Stimulated activated CD4-positive, alpha-beta T cell treated with anti-CD3 and anti-CD28 coated beads, Interleukin-1b, Interleukin-23, amount 100 ng/mL, for 24 hours (primary cell): Measurements from ENCODE around the gene SH3YL1.

Source experiments
- DNase-seq, 4 experiments: peaks; one replicate each; pipeline ENCODE4 v3.0.0-alpha.2; 2020; ENCODE audit warnings: low read depth in 4 of 4, low spot score in 1 of 4

The SH3YL1 gene

DNA sequence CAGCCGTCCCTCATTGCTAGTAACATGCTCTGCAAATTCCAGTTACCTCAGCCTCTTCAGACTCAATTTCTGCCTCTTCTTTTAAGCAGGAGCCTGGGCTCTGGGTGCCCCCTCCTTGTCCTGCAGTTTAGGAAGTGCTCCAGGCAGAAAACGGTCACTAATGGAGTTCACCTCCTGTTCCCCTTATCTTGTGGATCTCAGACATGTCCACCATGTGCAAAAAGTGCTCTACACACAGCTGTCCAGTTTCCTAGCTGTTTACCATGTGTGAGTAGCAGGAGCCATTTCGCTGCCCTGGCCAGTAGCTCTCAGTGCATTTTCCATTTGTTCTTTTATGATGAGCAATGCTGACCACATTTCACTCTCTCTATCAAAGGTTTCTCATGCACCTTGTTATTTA, 4.9 kb downstream of the SH3YL1 start:
- no peak for DNase-seq

GRCh38 chr2:257842-258241, 6.0 kb downstream of the SH3YL1 start:
- no peak for DNase-seq

- no peak for DNase-seq
Observed at GRCh38 chr2:257429-257828, 6.4 kb downstream of the SH3YL1 start.

DNA sequence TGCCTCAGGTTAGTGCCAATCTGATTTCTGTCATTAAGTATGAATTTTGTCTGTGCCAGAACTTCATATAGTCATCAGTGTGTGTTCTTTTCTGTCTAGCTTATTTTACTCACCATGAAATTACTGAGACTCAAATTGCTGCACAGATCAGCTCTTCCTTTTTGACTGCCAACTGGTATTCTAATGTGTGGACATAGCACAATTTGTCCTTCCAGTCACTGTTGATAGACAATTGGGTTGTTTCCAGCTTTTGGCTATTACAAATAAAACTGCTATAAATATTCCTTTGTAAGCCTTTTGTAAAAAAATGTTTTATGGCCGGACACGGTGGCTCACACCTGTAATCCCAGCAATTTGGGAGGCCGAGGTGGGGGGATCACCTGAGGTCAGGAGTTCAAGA, 7.7 kb downstream of the SH3YL1 start:
- no peak for DNase-seq

GRCh38 chr2:255195-255594, 8.6 kb downstream of the SH3YL1 start:
- DNase-seq = no peak

- DNase-seq = no peak
Observed at GRCh38 chr2:254241-254640, 9.6 kb downstream of the SH3YL1 start.

DNA sequence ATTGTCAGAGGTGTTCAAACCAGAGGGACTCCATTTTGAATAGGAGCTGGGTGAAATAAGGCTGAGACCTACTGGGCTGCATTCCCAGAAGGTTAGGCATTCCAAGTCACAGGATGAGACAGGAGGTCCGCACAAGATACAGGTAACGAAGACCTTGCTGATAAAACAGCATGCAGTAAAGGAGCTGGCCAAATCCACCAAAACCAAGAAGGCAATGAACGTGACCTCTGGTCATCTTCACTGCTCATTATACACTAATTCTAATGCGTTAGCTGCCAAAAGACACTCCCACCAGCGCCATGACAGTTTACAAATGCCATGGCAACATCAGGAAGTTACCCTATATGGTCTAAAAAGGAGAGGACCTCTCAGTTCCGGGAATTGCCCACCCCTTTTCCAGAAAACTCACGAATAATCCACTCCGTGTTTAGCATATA, 10.6 kb downstream of the SH3YL1 start:
- no peak for DNase-seq

- DNase-seq = no peak
Observed at GRCh38 chr2:252001-252602, 11.7 kb downstream of the SH3YL1 start.

DNA sequence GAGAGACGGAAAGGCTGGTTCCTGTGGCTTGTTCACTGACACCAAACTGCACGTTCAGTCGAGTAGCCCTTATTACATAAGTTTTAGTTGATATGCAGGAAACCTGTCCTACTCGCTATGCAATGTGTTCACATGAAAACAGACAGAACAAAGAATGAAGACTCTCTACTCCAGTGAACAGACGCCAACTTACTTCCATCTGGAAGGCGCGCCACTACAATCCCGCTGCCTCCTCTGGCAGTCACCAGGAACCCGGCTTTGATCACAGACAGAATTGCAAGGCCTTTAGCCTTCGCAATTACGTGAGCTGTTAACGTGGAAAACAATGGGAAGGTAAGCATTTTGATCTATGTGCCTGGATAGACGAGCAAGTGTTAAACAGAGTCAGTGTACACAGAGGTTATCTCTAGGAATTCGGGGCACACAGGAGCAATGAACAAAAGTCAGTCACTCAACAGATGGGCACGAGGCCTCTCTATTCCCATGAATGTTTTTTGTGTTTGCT, 14.2 kb downstream of the SH3YL1 start:
- DNase-seq = no peak

DNA sequence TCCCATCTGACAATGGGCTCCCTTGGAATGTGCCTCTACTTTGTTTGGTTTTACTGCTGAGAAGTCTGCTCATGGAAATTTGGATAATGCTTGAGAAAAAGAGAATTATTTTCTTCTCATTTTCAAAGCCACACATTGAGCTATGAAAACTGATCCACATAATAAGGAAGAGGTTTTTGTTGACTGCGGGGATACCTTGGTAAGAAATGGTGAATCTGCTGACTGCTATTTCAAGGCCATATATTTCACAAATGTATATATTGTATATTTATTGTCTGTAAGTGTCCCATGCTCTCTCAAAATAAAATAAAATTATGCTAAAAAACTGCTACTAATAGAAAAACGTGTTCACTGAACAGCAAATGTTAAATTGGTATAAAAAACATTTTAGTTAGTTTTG, 15.1 kb downstream of the SH3YL1 start:
- DNase-seq = no peak

DNA sequence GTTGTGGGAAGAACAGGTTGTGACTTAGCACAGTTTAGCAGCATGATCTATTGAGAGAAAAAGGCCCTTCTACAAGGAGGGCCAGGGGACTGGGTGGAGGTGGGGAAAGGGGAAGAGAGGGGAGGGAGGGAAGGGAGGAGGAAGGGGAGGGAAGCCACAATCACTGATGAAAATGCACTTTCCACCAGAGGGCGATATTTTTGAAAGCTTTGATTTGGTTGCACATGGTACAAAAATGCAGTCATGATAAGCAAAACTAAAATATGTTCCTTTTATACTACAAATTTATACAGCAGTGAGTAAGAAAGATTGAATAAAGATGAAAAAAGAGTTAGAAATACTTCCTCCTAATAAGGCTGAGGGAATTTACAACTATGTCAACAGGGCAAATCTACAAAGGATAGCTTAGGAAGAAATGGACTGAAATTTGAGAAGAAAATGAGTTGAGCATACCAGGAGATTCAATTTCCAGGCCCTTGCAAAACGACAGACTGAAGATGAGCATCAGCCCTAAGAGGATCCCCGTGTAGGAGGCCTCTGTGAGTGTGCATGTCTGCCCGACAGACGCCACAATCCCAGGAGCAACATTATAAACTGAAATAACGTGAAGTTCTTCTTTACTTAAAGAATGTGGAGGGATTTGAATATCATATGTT, 17.2 kb downstream of the SH3YL1 start:
- DNase-seq = no peak

GRCh38 chr2:244547-244946, 19.3 kb downstream of the SH3YL1 start:
- DNase-seq = no peak

- DNase-seq = no peak
Observed at GRCh38 chr2:238869-239268, 25.0 kb downstream of the SH3YL1 start.

DNA sequence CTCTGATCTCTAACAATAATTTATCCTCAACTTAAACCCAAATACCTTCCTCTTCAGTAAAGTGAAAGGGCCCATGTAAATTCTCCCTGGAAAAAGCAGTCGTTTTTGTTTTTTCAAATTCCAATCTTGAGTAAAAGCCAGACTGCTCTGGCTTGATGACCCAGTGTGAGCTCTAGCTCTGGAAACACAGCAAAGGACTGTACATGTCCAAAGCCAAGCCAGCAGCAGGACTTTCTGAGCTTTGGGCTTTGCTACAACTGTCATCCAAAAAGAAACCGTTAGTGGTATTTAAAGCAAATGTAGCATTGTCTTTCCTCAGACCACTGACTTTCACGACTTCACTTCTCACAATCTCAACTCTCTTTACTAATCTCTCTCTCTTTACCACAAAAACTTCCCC, 25.4 kb downstream of the SH3YL1 start:
- no peak for DNase-seq

- no peak for DNase-seq
Observed at GRCh38 chr2:237878-238277, 26.0 kb downstream of the SH3YL1 start.

DNA sequence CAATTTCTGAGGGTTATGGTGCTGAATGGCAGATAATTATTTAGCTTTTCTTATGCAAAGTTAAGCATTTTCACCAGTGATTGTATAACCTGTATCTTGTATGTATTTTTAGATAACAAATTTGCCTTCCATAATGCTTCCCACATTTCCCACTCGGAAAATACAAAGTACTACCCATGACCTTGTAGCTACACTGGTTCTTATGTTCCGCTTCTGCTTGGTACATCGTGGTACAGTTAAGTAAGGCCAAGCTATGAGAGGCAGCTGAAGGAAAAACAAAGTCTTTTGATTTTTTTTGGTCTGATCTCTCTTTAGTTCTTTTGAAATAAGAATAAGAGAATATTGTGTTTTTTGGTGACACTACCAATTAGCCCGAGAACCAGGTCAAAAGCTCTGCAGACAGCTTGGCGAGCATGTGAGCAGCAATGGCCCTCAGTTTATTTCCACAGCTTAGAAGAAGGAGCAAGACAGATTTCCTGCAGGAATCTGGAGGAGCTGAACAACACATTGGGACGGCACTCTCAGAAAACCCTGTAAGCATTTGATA, 26.8 kb downstream of the SH3YL1 start:
- no peak for DNase-seq

DNA sequence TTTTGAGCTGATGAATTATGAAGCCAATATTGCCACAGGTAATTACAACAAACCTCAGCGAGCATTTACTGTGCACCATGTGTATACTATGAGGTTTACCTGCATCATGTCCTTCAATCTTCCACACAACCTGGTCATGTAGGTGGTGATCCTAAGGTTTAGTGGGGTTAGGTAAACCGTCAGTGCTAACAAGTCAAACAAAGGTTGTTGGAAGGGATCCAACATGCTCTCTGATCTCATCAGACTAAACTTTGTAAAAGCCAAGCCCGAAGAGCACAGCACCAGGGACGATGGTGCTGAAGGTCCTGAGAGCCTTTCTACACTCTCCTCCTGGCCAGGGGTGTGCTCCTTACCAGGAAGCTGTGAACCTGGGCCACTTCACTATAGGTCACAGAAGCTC, 29.4 kb downstream of the SH3YL1 start:
- DNase-seq = no peak

GRCh38 chr2:233030-233429, 30.8 kb downstream of the SH3YL1 start:
- no peak for DNase-seq

DNA sequence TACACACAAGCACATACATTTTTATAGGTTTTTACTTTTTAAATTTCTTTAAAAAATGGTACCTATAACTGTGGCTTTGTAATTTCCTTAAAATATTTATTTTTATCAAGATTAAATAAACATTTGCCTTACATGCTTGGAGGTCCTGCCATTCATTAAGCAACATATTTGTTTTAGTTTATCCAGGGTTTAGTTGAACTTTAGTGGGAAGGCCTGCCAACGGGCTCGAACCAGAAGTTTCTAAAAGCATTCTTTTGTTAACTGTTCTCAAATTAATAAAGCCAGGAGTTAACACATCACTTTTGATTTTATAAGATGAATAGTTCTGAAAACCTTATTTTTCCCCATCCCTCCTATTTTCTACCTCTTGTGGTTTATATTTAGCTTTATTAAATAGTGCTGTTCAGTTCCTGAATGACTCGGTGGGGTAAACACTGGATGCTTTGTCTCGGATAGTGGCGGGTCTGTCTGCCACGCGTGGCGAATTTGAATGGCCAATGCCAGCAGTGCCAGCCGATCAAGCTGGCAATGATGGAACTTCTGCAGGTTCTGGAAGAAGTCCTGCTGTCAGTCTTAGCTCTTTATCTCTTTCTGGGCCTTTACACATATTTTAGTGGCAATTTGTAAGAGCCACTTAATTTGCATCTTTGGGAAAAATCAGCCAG, 32.2 kb downstream of the SH3YL1 start:
- DNase-seq = no peak

GRCh38 chr2:228518-229278, 35.1 kb downstream of the SH3YL1 start:
- no peak for DNase-seq

DNA sequence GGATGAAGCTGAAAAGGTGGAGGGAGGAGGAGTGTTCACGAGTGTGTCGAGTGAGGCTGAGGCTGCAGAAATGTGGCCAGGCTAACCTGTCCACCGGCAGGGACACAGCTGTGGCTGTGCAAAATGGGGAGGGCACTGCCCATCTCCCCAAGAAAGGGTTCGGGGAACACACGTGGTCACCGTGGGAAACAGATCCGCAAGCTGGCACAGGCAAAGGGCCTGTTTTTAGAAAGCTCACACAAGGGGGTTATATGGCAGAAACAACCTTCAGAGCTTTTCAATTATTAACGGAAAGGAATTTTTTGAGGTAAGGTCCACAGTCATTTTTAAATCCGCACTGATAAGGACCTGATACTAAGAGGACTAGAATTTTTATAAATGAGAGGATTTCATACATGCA, 35.7 kb downstream of the SH3YL1 start:
- DNase-seq = no peak
